ENCODE measurements around the gene TNKS1BP1. TPM values are rescaled to one million over a fixed set of nuclear protein-coding genes. Genes with fewer than 3 reads are reported as not detected.

The TNKS1BP1 gene
- total and polyA plus RNA-seq, 9 of the 15 experiments (the other 6 are each of a cell fraction or from before 2014, with no cell fraction given) = 1.1 to 47.2 (median 10.9) TPM

DNA sequence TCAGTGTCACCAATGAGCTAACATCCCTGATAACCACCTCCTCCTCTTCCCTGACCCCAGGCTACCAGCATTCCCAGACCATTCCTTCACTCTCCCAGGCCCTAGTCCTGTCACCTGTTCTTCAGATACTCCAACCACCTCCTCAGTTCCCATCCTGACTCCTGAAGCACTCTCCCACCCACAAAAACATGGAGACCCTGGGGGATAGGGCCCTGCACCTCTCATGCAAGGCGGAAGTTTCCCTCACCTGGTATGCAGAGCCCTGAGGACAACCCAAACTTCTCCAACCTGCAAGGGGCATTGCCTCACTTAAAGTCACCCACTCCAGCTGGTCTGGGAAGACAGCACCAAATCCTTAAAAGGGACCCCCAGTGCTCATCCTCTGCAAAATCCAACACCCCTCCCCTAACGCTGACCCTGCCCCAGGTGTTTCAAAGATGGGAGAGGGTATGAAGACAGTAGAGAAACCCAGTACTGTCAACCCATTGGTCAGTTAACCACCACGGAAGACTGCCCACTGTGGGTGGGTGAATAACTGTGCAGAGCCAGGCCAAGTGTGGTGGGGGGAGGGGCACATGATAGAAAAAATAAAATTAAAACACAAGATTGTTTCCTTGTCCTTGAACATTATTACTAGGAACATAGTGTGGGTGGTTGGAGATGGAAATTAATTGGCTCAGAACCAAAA is 1.4 kb downstream of the TNKS1BP1 start (continued):
- TF ChIP-seq HNRNPUL1 (IDR thresholded peaks at IDR 0.05; ENCODE audit: low read length) (no peak), ZNF551 (CRISPR knock-in tag; IDR thresholded peaks at IDR 0.05) (no peak), TCFL5 (CRISPR knock-in tag; conservative IDR thresholded peaks at IDR 0.05) (no peak), SRSF3 (IDR thresholded peaks at IDR 0.05; ENCODE audit: insufficient read depth, low read length) (no peak), FOSL1 (tag; conservative IDR thresholded peaks at IDR 0.05) (no peak)
- TF ChIP-seq, protein P1, sequence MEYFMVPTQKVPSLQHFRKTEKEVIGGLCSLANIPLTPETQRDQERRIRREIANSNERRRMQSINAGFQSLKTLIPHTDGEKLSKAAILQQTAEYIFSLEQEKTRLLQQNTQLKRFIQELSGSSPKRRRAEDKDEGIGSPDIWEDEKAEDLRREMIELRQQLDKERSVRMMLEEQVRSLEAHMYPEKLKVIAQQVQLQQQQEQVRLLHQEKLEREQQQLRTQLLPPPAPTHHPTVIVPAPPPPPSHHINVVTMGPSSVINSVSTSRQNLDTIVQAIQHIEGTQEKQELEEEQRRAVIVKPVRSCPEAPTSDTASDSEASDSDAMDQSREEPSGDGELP (CRISPR knock-in tag; IDR thresholded peaks at IDR 0.05; ENCODE audit: borderline replicate concordance) = 0 out of 2 replicates have a peak, but pooled peaks have one; percentile 30
- TF ChIP-seq, protein P2, sequence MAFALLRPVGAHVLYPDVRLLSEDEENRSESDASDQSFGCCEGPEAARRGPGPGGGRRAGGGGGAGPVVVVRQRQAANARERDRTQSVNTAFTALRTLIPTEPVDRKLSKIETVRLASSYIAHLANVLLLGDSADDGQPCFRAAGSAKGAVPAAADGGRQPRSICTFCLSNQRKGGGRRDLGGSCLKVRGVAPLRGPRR (CRISPR knock-in tag; IDR thresholded peaks at IDR 0.05) = 0 out of 2 replicates have a peak, but pooled peaks have one; percentile 55
- TF ChIP-seq, protein P3, sequence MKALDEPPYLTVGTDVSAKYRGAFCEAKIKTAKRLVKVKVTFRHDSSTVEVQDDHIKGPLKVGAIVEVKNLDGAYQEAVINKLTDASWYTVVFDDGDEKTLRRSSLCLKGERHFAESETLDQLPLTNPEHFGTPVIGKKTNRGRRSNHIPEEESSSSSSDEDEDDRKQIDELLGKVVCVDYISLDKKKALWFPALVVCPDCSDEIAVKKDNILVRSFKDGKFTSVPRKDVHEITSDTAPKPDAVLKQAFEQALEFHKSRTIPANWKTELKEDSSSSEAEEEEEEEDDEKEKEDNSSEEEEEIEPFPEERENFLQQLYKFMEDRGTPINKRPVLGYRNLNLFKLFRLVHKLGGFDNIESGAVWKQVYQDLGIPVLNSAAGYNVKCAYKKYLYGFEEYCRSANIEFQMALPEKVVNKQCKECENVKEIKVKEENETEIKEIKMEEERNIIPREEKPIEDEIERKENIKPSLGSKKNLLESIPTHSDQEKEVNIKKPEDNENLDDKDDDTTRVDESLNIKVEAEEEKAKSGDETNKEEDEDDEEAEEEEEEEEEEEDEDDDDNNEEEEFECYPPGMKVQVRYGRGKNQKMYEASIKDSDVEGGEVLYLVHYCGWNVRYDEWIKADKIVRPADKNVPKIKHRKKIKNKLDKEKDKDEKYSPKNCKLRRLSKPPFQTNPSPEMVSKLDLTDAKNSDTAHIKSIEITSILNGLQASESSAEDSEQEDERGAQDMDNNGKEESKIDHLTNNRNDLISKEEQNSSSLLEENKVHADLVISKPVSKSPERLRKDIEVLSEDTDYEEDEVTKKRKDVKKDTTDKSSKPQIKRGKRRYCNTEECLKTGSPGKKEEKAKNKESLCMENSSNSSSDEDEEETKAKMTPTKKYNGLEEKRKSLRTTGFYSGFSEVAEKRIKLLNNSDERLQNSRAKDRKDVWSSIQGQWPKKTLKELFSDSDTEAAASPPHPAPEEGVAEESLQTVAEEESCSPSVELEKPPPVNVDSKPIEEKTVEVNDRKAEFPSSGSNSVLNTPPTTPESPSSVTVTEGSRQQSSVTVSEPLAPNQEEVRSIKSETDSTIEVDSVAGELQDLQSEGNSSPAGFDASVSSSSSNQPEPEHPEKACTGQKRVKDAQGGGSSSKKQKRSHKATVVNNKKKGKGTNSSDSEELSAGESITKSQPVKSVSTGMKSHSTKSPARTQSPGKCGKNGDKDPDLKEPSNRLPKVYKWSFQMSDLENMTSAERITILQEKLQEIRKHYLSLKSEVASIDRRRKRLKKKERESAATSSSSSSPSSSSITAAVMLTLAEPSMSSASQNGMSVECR (CRISPR knock-in tag; IDR thresholded peaks at IDR 0.05) = 0 out of 2 replicates have a peak, but pooled peaks have one; percentile 35
- TF ChIP-seq, protein P4, sequence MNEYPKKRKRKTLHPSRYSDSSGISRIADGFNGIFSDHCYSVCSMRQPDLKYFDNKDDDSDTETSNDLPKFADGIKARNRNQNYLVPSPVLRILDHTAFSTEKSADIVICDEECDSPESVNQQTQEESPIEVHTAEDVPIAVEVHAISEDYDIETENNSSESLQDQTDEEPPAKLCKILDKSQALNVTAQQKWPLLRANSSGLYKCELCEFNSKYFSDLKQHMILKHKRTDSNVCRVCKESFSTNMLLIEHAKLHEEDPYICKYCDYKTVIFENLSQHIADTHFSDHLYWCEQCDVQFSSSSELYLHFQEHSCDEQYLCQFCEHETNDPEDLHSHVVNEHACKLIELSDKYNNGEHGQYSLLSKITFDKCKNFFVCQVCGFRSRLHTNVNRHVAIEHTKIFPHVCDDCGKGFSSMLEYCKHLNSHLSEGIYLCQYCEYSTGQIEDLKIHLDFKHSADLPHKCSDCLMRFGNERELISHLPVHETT (CRISPR knock-in tag; conservative IDR thresholded peaks at IDR 0.05 in 1 of 2, IDR thresholded peaks at IDR 0.05 in 1 of 2) = no peak

Measured in K562 (cell line).